ENCODE measurements around the gene VTCN1.
"Not testable (repeated sequence)": the region's sequence is repeated elsewhere in the genome, so short reads cannot be mapped to it uniquely, and the experiment has no call there.

The VTCN1 gene

GRCh38 chr1:117123274-117123673 lies 87.5 kb downstream of the VTCN1 start:
- DNase-seq (ENCODE audit: low spot score), result no peak

GRCh38 chr1:117122330-117123025 lies 88.2 kb downstream of the VTCN1 start:
- no peak for DNase-seq (ENCODE audit: low spot score)

GRCh38 chr1:117121589-117122329 lies 89.0 kb downstream of the VTCN1 start, which contains the start of gene TRIM45:
TRIM45 (minus strand) TSS chr1:117121749; CDS start chr1:117121201, 548 bp downstream.
- peak; percentile 98 for DNase-seq (ENCODE audit: low spot score)

GRCh38 chr1:117120774-117121588 lies 89.7 kb downstream of the VTCN1 start:
- DNase-seq (ENCODE audit: low spot score), result peak; percentile 68

GRCh38 chr1:117119144-117119543 lies 91.6 kb downstream of the VTCN1 start:
- DNase-seq (ENCODE audit: low spot score), result not testable (repeated sequence)

GRCh38 chr1:117118137-117118536 lies 92.6 kb downstream of the VTCN1 start:
- DNase-seq (ENCODE audit: low spot score), result no peak

- DNase-seq (ENCODE audit: low spot score), result no peak
Observed at GRCh38 chr1:117117697-117118096, 93.0 kb downstream of the VTCN1 start.

GRCh38 chr1:117116784-117117130 lies 94.0 kb downstream of the VTCN1 start:
- DNase-seq (ENCODE audit: low spot score), result no peak

- DNase-seq (ENCODE audit: low spot score), result no peak
Observed at GRCh38 chr1:117116090-117116783, 94.5 kb downstream of the VTCN1 start.

GRCh38 chr1:117114877-117115276 lies 95.8 kb downstream of the VTCN1 start:
- no peak for DNase-seq (ENCODE audit: low spot score)

GRCh38 chr1:117113199-117113598 lies 97.5 kb downstream of the VTCN1 start:
- no peak for DNase-seq (ENCODE audit: low spot score)

- no peak for DNase-seq (ENCODE audit: low spot score)
Observed at GRCh38 chr1:117112047-117112717, 98.5 kb downstream of the VTCN1 start.

GRCh38 chr1:117110774-117111173 lies 100.0 kb downstream of the VTCN1 start:
- DNase-seq (ENCODE audit: low spot score), result peak; percentile 24

GRCh38 chr1:117107364-117107763 lies 103.4 kb downstream of the VTCN1 start:
- DNase-seq (ENCODE audit: low spot score), result no peak

GRCh38 chr1:117106478-117106877 lies 104.2 kb downstream of the VTCN1 start:
- no peak for DNase-seq (ENCODE audit: low spot score)

GRCh38 chr1:117105722-117106121 lies 105.0 kb downstream of the VTCN1 start:
- DNase-seq (ENCODE audit: low spot score), result no peak

- peak; percentile 13 for DNase-seq (ENCODE audit: low spot score)
Observed at GRCh38 chr1:117104986-117105385, 105.7 kb downstream of the VTCN1 start.

- DNase-seq (ENCODE audit: low spot score), result not testable (repeated sequence)
Observed at GRCh38 chr1:117101858-117102257, 108.9 kb downstream of the VTCN1 start.

GRCh38 chr1:117101334-117101733 lies 109.4 kb downstream of the VTCN1 start:
- DNase-seq (ENCODE audit: low spot score), result no peak

GRCh38 chr1:117098287-117098890 lies 112.3 kb downstream of the VTCN1 start:
- DNase-seq (ENCODE audit: low spot score), result no peak

- DNase-seq (ENCODE audit: low spot score), result no peak
Observed at GRCh38 chr1:117097443-117097842, 113.3 kb downstream of the VTCN1 start.

Data from GM03348 (cell line).